Measurements from ENCODE around the gene PLXNA2. TPM values are rescaled to one million over a fixed set of nuclear protein-coding genes. Genes with fewer than 3 reads are reported as not detected.

The PLXNA2 gene
- total RNA-seq, 2 donors from 2014 or later = 7.3 to 8.9 TPM

GRCh38 chr1:207993477-207994445 is 250.4 kb downstream of the PLXNA2 start:
- no peak overlapping the region for H3K27ac ChIP-seq
- intact Hi-C loops (cut with DNase I) = no loop called here
- WGBS = 80% methylated on average over 5 of the region's 5 CpGs
- no peaks in the 10 kb centered on the region for H3K4me1 ChIP-seq (replicated peaks)
- TF ChIP-seq, protein P1, sequence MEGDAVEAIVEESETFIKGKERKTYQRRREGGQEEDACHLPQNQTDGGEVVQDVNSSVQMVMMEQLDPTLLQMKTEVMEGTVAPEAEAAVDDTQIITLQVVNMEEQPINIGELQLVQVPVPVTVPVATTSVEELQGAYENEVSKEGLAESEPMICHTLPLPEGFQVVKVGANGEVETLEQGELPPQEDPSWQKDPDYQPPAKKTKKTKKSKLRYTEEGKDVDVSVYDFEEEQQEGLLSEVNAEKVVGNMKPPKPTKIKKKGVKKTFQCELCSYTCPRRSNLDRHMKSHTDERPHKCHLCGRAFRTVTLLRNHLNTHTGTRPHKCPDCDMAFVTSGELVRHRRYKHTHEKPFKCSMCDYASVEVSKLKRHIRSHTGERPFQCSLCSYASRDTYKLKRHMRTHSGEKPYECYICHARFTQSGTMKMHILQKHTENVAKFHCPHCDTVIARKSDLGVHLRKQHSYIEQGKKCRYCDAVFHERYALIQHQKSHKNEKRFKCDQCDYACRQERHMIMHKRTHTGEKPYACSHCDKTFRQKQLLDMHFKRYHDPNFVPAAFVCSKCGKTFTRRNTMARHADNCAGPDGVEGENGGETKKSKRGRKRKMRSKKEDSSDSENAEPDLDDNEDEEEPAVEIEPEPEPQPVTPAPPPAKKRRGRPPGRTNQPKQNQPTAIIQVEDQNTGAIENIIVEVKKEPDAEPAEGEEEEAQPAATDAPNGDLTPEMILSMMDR (IDR thresholded peaks at IDR 0.05) = no peak
- TF ChIP-seq POLR2AphosphoS5 (IDR thresholded peaks at IDR 0.05) (no peak), POLR2A (IDR thresholded peaks at IDR 0.05) (no peak)
- H3K27me3 ChIP-seq (replicated peaks; ENCODE audit: insufficient read depth) = no peaks in the 10 kb centered on the region
- DNase-seq (ENCODE audit: low spot score) = no peak
- H3K9me3 ChIP-seq = no peaks in the 10 kb centered on the region
- H3K4me3 ChIP-seq = no peak overlapping the region
- no peaks in the 10 kb centered on the region for H3K36me3 ChIP-seq

DNA sequence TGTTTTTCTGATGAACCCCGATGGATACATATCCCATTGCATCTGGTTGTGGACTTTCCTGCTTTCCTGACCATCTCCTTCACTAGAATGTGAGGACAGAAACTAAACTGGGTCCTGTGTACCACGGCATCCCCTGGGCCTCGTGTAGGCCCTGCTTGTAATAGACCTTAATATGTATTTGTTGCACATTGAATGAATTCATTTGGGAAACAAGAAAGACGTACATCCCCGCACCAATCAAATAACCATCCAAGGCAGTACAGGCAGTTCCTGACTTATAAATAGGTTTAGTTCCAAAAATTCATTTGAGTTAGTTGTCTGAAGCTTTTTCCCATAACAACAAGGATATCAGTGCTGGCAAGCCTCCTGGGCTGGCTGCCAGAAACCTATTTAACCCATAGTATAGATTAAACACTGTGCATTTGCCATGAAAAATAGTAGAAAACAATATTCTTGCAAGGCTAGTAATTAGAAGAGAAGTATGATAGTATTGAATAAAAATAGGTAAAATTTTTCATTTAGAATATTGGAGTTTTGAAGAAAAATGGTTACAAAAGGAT is 251.4 kb downstream of the PLXNA2 start:
- DNase-seq (ENCODE audit: low spot score) = no peak
- intact Hi-C loops (cut with DNase I) = no loop called here
- TF ChIP-seq POLR2A (IDR thresholded peaks at IDR 0.05) = no peak
- no peak for TF ChIP-seq POLR2AphosphoS5 (IDR thresholded peaks at IDR 0.05)
- TF ChIP-seq, protein P1 (IDR thresholded peaks at IDR 0.05) = no peak
- Histone ChIP-seq H3K27me3 (replicated peaks; ENCODE audit: insufficient read depth) (no peaks in the 10 kb centered on the region), H3K27ac (no peak overlapping the region), H3K4me3 (no peak overlapping the region), H3K9me3 (no peaks in the 10 kb centered on the region), H3K4me1 (replicated peaks) (no peaks in the 10 kb centered on the region), H3K36me3 (no peaks in the 10 kb centered on the region)
- WGBS = 79% methylated on average over 5 of the region's 5 CpGs

GRCh38 chr1:207991583-207992026 is 252.6 kb downstream of the PLXNA2 start:
- H3K36me3 ChIP-seq = no peaks in the 10 kb centered on the region
- no peaks in the 10 kb centered on the region for H3K27me3 ChIP-seq (replicated peaks; ENCODE audit: insufficient read depth)
- no peak for DNase-seq (ENCODE audit: low spot score)
- H3K4me3 ChIP-seq = no peak overlapping the region
- no peaks in the 10 kb centered on the region for H3K4me1 ChIP-seq (replicated peaks)
- H3K9me3 ChIP-seq = no peaks in the 10 kb centered on the region
- H3K27ac ChIP-seq = no peak overlapping the region
- WGBS = 80% methylated on average over 5 of the region's 5 CpGs
- intact Hi-C loops (cut with DNase I) = no loop called here
- TF ChIP-seq POLR2A (IDR thresholded peaks at IDR 0.05) = no peak
- no peak for TF ChIP-seq POLR2AphosphoS5 (IDR thresholded peaks at IDR 0.05)
- TF ChIP-seq, protein P1 (IDR thresholded peaks at IDR 0.05) = no peak

DNA sequence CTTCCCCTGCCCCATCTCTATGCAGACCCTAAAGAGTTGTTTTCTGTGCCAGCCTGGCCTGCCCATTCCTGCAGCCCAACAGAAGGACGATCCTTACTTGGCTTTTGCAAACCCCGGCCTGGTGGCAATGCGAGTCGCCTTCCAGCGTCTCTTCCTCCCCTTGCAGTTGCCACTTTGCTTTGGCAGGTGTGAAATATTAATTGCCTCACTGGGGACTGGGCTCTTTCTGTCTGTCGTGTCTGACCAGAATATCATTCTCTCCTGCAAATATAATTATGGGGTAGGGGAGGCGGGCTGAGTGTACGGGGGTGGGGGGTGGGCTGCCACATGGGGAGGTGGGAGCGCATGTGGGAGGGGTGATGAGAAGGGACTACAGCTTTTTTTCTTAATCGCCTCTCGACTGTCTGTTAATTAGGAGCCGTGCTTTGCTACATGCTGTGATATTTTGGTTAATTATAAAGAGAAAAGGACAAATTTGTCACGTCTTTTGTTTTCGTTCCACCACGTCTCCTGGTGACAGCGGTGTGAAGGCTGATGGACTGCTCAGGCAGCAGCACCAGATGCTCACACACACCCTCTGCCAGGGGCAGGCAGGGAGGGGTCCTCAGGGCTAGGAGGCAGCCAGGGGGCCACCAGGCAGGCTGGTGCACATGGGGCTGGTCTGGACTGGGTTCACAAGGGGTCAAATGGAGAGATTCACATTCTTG is 253.2 kb downstream of the PLXNA2 start:
- Histone ChIP-seq H3K4me3 (no peak overlapping the region), H3K9me3 (no peaks in the 10 kb centered on the region), H3K27me3 (replicated peaks; ENCODE audit: insufficient read depth) (no peaks in the 10 kb centered on the region), H3K27ac (no peak overlapping the region), H3K4me1 (replicated peaks) (no peaks in the 10 kb centered on the region), H3K36me3 (no peaks in the 10 kb centered on the region)
- intact Hi-C loops (cut with DNase I) = no loop called here
- DNase-seq (ENCODE audit: low spot score) = no peak
- TF ChIP-seq, protein P1 (IDR thresholded peaks at IDR 0.05) = no peak
- no peak for TF ChIP-seq POLR2AphosphoS5 (IDR thresholded peaks at IDR 0.05)
- TF ChIP-seq POLR2A (IDR thresholded peaks at IDR 0.05) = no peak
- WGBS = 79% methylated on average over 16 of the region's 16 CpGs
